T-cell (primary cell): Measurements from ENCODE around the gene PNPLA3. TPM values are rescaled to one million over a fixed set of nuclear protein-coding genes. Genes with fewer than 3 reads are reported as not detected.

Experiments
- ATAC-seq, 4 experiments: fragments of 200-7000 bp in 3 of 4; fragments of 150-1000 bp in 1 of 4; cut with Tn5 transposase; replicated peaks in 1 of 4; 1 replicate in 3 of 4; 2 replicates in 1 of 4; pipeline ENCODE4 v1.10.0; 2021; ENCODE audit warnings: moderate library complexity in 3 of 4, mild to moderate bottlenecking in 2 of 4, moderate number of reproducible peaks in 1 of 4
- CTCF ChIA-PET, 2 donors: fragments of 300-600 bp; sonication (Branson Sonifier 250); formaldehyde crosslinking; loops; one replicate each; lab custom pipeline; 2022; ENCODE audit warnings: antibody characterized with exemption in 2 of 2; lab: Charles Lee
- POLR2A ChIA-PET, 2 donors: fragments of 300-600 bp; sonication (Branson Sonifier 250); formaldehyde crosslinking; loops; one replicate each; lab custom pipeline; 2022; ENCODE audit warnings: antibody characterized with exemption in 2 of 2; lab: Charles Lee
- DNase-seq, 35 experiments: peaks; one replicate each; pipeline versions ENCODE4 v3.0.0 to v3.0.0-alpha.2; 2013 to 2023
- H3K27ac ChIP-seq: one replicate; pipeline ENCODE4 v1.5.1; 2013; ENCODE audit warnings: low read length
- H3K27me3 ChIP-seq, 2 experiments: replicated peaks in 1 of 2; 1 replicate in 1 of 2; 2 replicates in 1 of 2; pipeline versions ENCODE4 v1.6.1 to v1.7.0; 2013; ENCODE audit warnings: low read length in 1 of 2, mixed read lengths in 1 of 2; ENCODE audit not compliant: control insufficient read depth in 2 of 2, insufficient read depth in 2 of 2; ENCODE audit errors: extremely low read depth in 1 of 2
- H3K36me3 ChIP-seq, 2 donors: 1 replicate in 1 of 2; 2 replicates in 1 of 2; pipeline versions ENCODE4 v1.6.1 to v1.7.0; 2013; ENCODE audit warnings: low read length in 1 of 2; ENCODE audit not compliant: control insufficient read depth in 2 of 2, insufficient read depth in 1 of 2; ENCODE audit errors: extremely low read depth in 1 of 2
- H3K4me1 ChIP-seq, 2 experiments: 1 replicate in 1 of 2; 2 replicates in 1 of 2; pipeline versions ENCODE4 v1.6.1 to v1.7.0; 2013; ENCODE audit warnings: low read length in 2 of 2, mixed read lengths in 1 of 2; ENCODE audit not compliant: insufficient read depth in 2 of 2, control insufficient read depth in 1 of 2; ENCODE audit errors: extremely low read depth in 1 of 2
- H3K4me3 ChIP-seq, 2 donors: 1 replicate in 1 of 2; 2 replicates in 1 of 2; pipeline versions ENCODE4 v1.5.1 to v1.7.0; 2013; ENCODE audit warnings: mild to moderate bottlenecking in 2 of 2, low read length in 1 of 2, moderate library complexity in 1 of 2; ENCODE audit not compliant: control insufficient read depth in 1 of 2; ENCODE audit errors: extremely low read depth in 1 of 2
- H3K9me3 ChIP-seq: 2 replicates; pipeline ENCODE4 v1.7.0; 2013
- H3K27ac Mint-ChIP-seq, 2 donors: one replicate each; pipeline ENCODE4 v1.8.0; 2020 to 2021; ENCODE audit warnings: mild to moderate bottlenecking in 2 of 2, mixed read lengths in 2 of 2
- H3K27me3 Mint-ChIP-seq, 2 donors: one replicate each; pipeline ENCODE4 v1.8.0; 2021 to 2022; ENCODE audit warnings: mixed read lengths in 2 of 2
- H3K36me3 Mint-ChIP-seq: one replicate; pipeline ENCODE4 v1.8.0; 2021; ENCODE audit warnings: mixed read lengths
- H3K4me1 Mint-ChIP-seq, 3 donors: one replicate each; pipeline ENCODE4 v1.8.0; 2020 to 2022; ENCODE audit warnings: mixed read lengths in 3 of 3, mild to moderate bottlenecking in 1 of 3
- H3K4me3 Mint-ChIP-seq, 3 donors: one replicate each; pipeline ENCODE4 v1.8.0; 2020 to 2022; ENCODE audit warnings: mild to moderate bottlenecking in 3 of 3, mixed read lengths in 3 of 3, moderate library complexity in 3 of 3
- H3K9me3 Mint-ChIP-seq, 3 donors: one replicate each; pipeline ENCODE4 v1.8.0; 2020 to 2022; ENCODE audit warnings: mixed read lengths in 3 of 3
- WGBS: methylation state at CpG from one replicate; pipeline ENCODE4 v1.1.5; 2013; ENCODE audit warnings: missing lambda C conversion rate; ENCODE audit not compliant: insufficient coverage; 5-methylcytosine and 5-hydroxymethylcytosine counted together
- total RNA-seq, 35 experiments: library from RNA in 6 of 35; stranded (reverse) in 6 of 35; fragments of 120-200 nt in 1 of 35; gene quantifications; one replicate each; pipeline versions ENCODE4 v1.2.1 to v1.2.4 and lab custom pipeline; 2013 to 2026

Gene PNPLA3
- total RNA-seq, 5 donors from 2014 or later (not counting 1 experiment from before 2014, with no cell fraction given) = 0.13 to 0.26 (median 0.16) TPM; not detected in 2

DNA sequence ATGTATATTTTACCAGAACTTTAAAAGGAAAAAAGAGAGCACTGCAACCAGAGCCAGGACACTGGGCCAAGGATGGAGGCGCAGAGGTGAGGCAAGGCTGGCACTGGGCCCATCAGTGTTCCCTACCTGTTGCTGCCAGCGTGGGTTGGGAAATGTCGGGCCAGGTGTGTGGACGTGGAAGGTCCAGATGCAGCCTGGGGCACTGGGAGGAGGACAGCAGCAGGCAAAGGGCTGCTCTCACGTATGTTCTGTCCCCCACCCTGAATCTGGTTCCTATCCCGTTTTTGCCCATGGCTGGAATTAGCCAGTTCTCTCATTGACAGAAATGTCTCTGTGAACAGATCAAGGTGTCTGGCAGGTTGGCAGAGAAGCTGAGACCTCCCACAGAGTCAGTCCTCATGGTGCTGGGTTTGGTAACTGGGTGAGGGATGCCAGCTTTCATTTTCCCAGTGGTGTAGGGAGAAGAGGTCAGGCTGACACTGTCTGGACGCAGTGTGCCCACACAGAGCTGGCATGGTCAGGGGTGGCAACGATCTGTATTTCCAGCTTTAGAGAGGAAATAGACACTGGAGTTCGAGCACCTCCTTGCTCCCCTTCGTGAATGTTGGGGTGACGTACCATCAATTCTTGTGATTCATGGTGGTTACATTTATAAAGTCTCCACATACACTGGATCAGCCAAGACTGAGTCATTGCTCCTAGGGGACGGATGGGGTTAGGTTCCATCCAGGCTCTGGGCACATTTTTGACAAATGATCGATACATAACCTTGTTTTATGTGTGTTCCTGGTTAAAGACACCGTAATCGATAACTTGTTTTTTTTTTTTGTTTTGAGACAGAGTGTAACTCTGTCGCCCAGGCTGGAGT lies 4.3 kb upstream of the PNPLA3 start:
- Mint-ChIP-seq H3K4me1 (peaks cover 4 to 7% (median 4%) of the 10 kb centered on the region in 3 donors), H3K9me3 (no peaks in the 10 kb centered on the region), H3K36me3 (no peaks in the 10 kb centered on the region), H3K27me3 (peaks cover 31 to 32% of the 10 kb centered on the region in 2 donors), H3K27ac (no peak overlapping the region), H3K4me3 (no peak overlapping the region)
- ChIA-PET CTCF (no interaction called here), POLR2A (no interaction called here)
- peaks cover 0 to 14% of the 10 kb centered on the region in 2 experiments for H3K4me1 ChIP-seq
- H3K27me3 ChIP-seq = peaks cover 0 to 55% of the 10 kb centered on the region in 2 experiments
- WGBS = 86% methylated on average over 10 of the region's 16 CpGs
- H3K27ac ChIP-seq = no peak overlapping the region
- no peaks in the 10 kb centered on the region for H3K9me3 ChIP-seq
- ATAC-seq (no peak), DNase-seq (no peak)
- no peak overlapping the region for H3K4me3 ChIP-seq
- no peaks in the 10 kb centered on the region for H3K36me3 ChIP-seq

GRCh38 chr22:43921370-43921769 lies 2.2 kb upstream of the PNPLA3 start:
- Histone ChIP-seq H3K27me3 (peaks cover 7 to 74% of the 10 kb centered on the region in 2 experiments), H3K4me1 (peaks cover 0 to 16% of the 10 kb centered on the region in 2 experiments), H3K27ac (no peak overlapping the region), H3K9me3 (no peaks in the 10 kb centered on the region), H3K4me3 (no peak overlapping the region), H3K36me3 (no peaks in the 10 kb centered on the region)
- no peak for DNase-seq
- 50% methylated on average over 1 of the region's 4 CpGs for WGBS
- ATAC-seq = no peak
- Mint-ChIP-seq H3K9me3 (no peaks in the 10 kb centered on the region), H3K4me1 (peaks cover 7 to 8% (median 7%) of the 10 kb centered on the region in 3 donors), H3K4me3 (no peak overlapping the region), H3K27me3 (peaks cover 31 to 40% of the 10 kb centered on the region in 2 donors), H3K27ac (no peak overlapping the region), H3K36me3 (no peaks in the 10 kb centered on the region)
- POLR2A ChIA-PET = interaction anchor here in 1 of 2 donors (0.5 kb wide), 1 partner anchor 13 kb away, joined by 10 read pairs; no protein-coding TSS in a partner anchor
- CTCF ChIA-PET = no interaction called here

DNA sequence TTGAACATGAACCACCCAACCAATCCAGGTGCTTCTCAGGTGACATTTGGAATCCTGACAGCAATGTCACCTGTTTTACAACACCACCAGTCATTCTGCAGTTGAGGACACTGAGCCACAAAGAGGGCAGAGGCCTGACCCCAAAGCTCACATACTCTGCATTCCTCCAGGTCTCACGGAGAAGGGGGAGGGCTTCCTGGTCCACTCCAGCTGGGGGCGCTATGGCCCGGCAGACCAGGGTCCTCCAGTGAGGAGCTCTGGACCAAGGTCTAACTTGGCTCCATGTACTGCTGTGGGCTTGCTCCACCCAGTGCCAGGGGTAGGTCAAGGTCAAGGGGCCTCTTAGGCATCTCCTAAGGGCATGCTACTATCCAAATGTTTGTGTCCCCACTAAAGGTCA lies 1.5 kb upstream of the PNPLA3 start:
- ATAC-seq (no peak), DNase-seq (no peak)
- Histone ChIP-seq H3K27ac (no peak overlapping the region), H3K27me3 (peaks cover 7 to 69% of the 10 kb centered on the region in 2 experiments), H3K4me1 (peaks cover 0 to 16% of the 10 kb centered on the region in 2 experiments), H3K4me3 (no peak overlapping the region), H3K36me3 (no peaks in the 10 kb centered on the region), H3K9me3 (no peaks in the 10 kb centered on the region)
- Mint-ChIP-seq H3K4me3 (no peak overlapping the region), H3K4me1 (peaks cover 7 to 8% (median 7%) of the 10 kb centered on the region in 3 donors), H3K27me3 (peaks cover 27 to 36% of the 10 kb centered on the region in 2 donors), H3K36me3 (no peaks in the 10 kb centered on the region), H3K27ac (no peak overlapping the region), H3K9me3 (no peaks in the 10 kb centered on the region)
- ChIA-PET POLR2A (no interaction called here), CTCF (no interaction called here)
- WGBS = 100% methylated on average over 2 of the region's 3 CpGs

DNA sequence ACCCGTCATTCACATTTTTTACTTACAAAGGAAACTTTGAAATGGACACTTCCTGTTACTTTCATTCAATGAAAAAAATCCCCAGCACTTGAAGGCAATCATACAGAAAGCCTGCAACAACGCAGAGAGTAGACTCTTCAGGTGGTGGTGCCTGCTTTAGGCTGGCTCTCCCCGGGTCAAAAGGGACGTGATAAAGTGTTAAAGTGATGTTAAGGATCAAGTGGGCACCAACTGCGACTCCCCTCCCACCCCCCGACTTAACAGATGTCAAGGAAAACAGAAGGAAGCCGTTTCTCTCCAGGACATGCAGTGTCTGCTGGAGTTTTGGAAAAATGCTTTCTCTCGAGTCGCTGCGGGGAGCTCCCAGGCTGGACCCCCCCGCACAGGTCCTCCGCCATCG lies 414 bp upstream of the PNPLA3 start:
- Histone ChIP-seq H3K4me1 (peaks cover 0 to 16% of the 10 kb centered on the region in 2 experiments), H3K27ac (no peak overlapping the region), H3K4me3 (peak overlapping the region; percentile 1 to 42), H3K27me3 (peaks cover 7 to 68% of the 10 kb centered on the region in 2 experiments), H3K36me3 (no peaks in the 10 kb centered on the region), H3K9me3 (no peaks in the 10 kb centered on the region)
- Mint-ChIP-seq H3K4me1 (peaks cover 7 to 8% (median 7%) of the 10 kb centered on the region in 3 donors), H3K4me3 (peak overlapping the region; percentile 79 to 84 (median 80)), H3K27me3 (peaks cover 22 to 27% of the 10 kb centered on the region in 2 donors), H3K27ac (no peak overlapping the region), H3K36me3 (no peaks in the 10 kb centered on the region), H3K9me3 (no peaks in the 10 kb centered on the region)
- ChIA-PET POLR2A (interaction anchor here in 1 of 2 donors (0.6 kb wide), 1 partner anchor 8 kb away, joined by 3 read pairs; no protein-coding TSS in a partner anchor), CTCF (interaction anchor here (0.7 to 0.9 kb wide), 2 partner anchors 485 to 762 kb away, joined by 3 to 9 read pairs; no protein-coding TSS in a partner anchor)
- ATAC-seq (peak; percentile 34 to 53 (median 50)), DNase-seq (peak in 6 of 35 experiments; percentile 2 to 40 (median 11))
- 0% methylated on average over 1 of the region's 13 CpGs for WGBS

GRCh38 chr22:43924877-43925276 lies 1.3 kb downstream of the PNPLA3 start:
- DNase-seq (no peak), ATAC-seq (no peak)
- ChIA-PET POLR2A (no interaction called here), CTCF (no interaction called here)
- peaks cover 7 to 63% of the 10 kb centered on the region in 2 experiments for H3K27me3 ChIP-seq
- Mint-ChIP-seq H3K4me1 (peaks cover 7 to 8% (median 7%) of the 10 kb centered on the region in 3 donors), H3K27ac (no peak overlapping the region), H3K4me3 (peak overlapping the region; percentile 52 to 80 (median 66)), H3K36me3 (no peaks in the 10 kb centered on the region), H3K9me3 (no peaks in the 10 kb centered on the region), H3K27me3 (peaks cover 9 to 20% of the 10 kb centered on the region in 2 donors)
- H3K27ac ChIP-seq = no peak overlapping the region
- 0% methylated on average over 1 of the region's 7 CpGs for WGBS
- H3K36me3 ChIP-seq = no peaks in the 10 kb centered on the region
- H3K9me3 ChIP-seq = no peaks in the 10 kb centered on the region
- peaks cover 0 to 16% of the 10 kb centered on the region in 2 experiments for H3K4me1 ChIP-seq
- H3K4me3 ChIP-seq = no peak overlapping the region

DNA sequence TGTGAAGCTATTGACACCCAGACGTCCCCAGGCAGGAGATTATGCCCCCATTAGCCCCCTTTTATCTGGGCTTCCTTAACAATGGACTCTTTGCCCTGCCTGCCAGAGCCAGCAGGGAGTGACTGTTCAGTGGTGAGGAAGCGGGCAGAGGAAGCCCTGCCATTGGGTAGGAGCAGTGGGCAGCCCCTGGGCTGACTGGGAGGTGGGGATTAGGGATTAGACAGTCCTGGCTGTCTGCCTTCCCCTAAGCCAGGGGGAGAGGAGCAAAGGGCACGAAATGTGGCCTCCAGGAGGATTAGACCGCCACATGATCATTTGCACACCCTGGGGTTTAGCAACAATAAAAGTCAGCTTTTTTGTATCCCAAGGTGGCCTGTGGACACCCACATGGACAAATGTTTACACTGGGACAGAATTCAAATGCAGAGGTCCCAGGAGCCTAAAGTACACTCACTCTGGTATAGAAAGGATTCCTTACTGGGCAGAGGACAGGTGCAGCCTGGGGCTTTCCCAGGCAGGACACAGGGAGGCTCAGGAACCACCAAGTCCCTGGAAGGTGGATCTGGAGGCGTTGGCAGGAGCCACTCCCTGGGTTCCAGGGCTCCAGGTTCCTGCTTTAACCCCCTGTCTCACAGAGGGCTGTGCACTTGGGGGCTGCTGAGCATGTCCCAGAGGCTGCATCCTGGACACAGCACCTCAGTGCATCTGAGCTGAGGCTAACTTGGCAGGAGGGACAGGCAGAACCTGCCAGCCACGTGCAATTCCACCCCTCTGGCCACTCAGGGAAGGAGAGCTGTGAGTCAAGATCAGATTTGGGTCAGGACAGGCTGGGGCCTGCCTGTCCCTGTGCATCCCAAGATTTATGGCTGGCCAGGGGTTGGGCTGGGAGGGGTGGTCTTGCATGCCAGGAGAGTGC lies 2.1 kb downstream of the PNPLA3 start:
- POLR2A ChIA-PET = no interaction called here
- peaks cover 0 to 16% of the 10 kb centered on the region in 2 experiments for H3K4me1 ChIP-seq
- H3K9me3 ChIP-seq = no peaks in the 10 kb centered on the region
- CTCF ChIA-PET = no interaction called here
- peaks cover 7 to 66% of the 10 kb centered on the region in 2 experiments for H3K27me3 ChIP-seq
- Mint-ChIP-seq H3K9me3 (no peaks in the 10 kb centered on the region), H3K36me3 (no peaks in the 10 kb centered on the region), H3K27ac (no peak overlapping the region), H3K4me1 (peaks cover 7 to 8% (median 7%) of the 10 kb centered on the region in 3 donors), H3K27me3 (peaks cover 7 to 18% of the 10 kb centered on the region in 2 donors), H3K4me3 (peak overlapping the region in 2 of 3 donors; percentile 66 to 80)
- H3K4me3 ChIP-seq = no peak overlapping the region
- DNase-seq (no peak), ATAC-seq (no peak)
- WGBS = 59% methylated on average over 3 of the region's 6 CpGs
- no peak overlapping the region for H3K27ac ChIP-seq
- no peaks in the 10 kb centered on the region for H3K36me3 ChIP-seq
